ENCODE data around the gene CREB3. TPM values are rescaled to one million over a fixed set of nuclear protein-coding genes. Genes with fewer than 3 reads are reported as not detected.
A peak's percentile ranks its signal among the peaks of the same experiment; 100 is the strongest.

Gene CREB3
- polyA plus RNA-seq, 2 of the 4 experiments (the other 2 are of a cell fraction) = 33.3 to 51.3 TPM

GRCh38 chr9:35711501-35712428, 20.7 kb upstream of the CREB3 start:
- WGBS (ENCODE audit: missing lambda C conversion rate) = 88% methylated on average over 21 of the region's 21 CpGs

GRCh38 chr9:35712762-35713400, 19.6 kb upstream of the CREB3 start:
- DNase-seq (ENCODE audit: low read depth in 1 of 2, low spot score in 1 of 2) = no peak
- Histone ChIP-seq H3K27ac (no peak overlapping the region), H3K4me2 (no peak overlapping the region), H3K9me3 (no peaks in the 10 kb centered on the region), H3K4me1 (no peaks in the 10 kb centered on the region), H3K4me3 (no peak overlapping the region)
- FAIRE-seq = no peak
- ChIA-PET CTCF (interaction anchor here (0.6 to 32.5 kb wide), 11 partner anchors 5 to 109 kb away, joined by 3 to 758 read pairs (median 5); partner anchors contain the start of genes CREB3, TLN1 and TPM2), POLR2A (no interaction called here)
- ATAC-seq = peak in 1 of 2 experiments; percentile 43; a peak in 3 of 6 replicates
- TF ChIP-seq KDM1A (IDR thresholded peaks at IDR 0.05; ENCODE audit: low read depth) = no peak
- TF ChIP-seq RNF2 (IDR thresholded peaks at IDR 0.05; ENCODE audit: borderline replicate concordance, low read depth) = no peak
- no peak for TF ChIP-seq REST (IDR thresholded peaks at IDR 0.05)
- WGBS (ENCODE audit: missing lambda C conversion rate) = 88% methylated on average over 11 of the region's 11 CpGs

More at GRCh38 chr9:35711501-35712428, 20.7 kb upstream of the CREB3 start:
- Histone ChIP-seq H3K4me2 (no peak overlapping the region), H3K4me3 (no peak overlapping the region), H3K9me3 (no peaks in the 10 kb centered on the region), H3K4me1 (no peaks in the 10 kb centered on the region), H3K27ac (no peak overlapping the region)
- ChIA-PET POLR2A (no interaction called here), CTCF (interaction anchor here (0.6 to 32.5 kb wide), 12 partner anchors 6 to 108 kb away, joined by 3 to 758 read pairs (median 5); partner anchors contain the start of genes ARHGEF39, CREB3, TLN1 and TPM2)
- TF ChIP-seq SREBF2 (IDR thresholded peaks at IDR 0.05) (no peak), GATA3 (IDR thresholded peaks at IDR 0.05; ENCODE audit: borderline replicate concordance) (no peak), PHF8 (IDR thresholded peaks at IDR 0.05; ENCODE audit: borderline replicate concordance, low read depth) (no peak)
- no peak for DNase-seq (ENCODE audit: low read depth in 1 of 2, low spot score in 1 of 2)
- ATAC-seq = no peak
- FAIRE-seq = no peak

GRCh38 chr9:35713578-35713977, 18.9 kb upstream of the CREB3 start:
- H3K4me2 ChIP-seq = no peak overlapping the region
- H3K4me1 ChIP-seq = no peaks in the 10 kb centered on the region
- no peak for ATAC-seq
- H3K27ac ChIP-seq = no peak overlapping the region
- ChIA-PET CTCF (interaction anchor here (1.0 to 32.5 kb wide), 7 partner anchors 4 to 110 kb away, joined by 4 to 758 read pairs (median 6); partner anchors contain the start of genes CREB3, TLN1 and TPM2), POLR2A (interaction anchor here (1.0 kb wide), 1 partner anchor 49 kb away, joined by 3 read pairs; the partner anchor contains the start of gene ARHGEF39)
- WGBS (ENCODE audit: missing lambda C conversion rate) = 94% methylated on average over 3 of the region's 3 CpGs
- no peak for DNase-seq (ENCODE audit: low read depth in 1 of 2, low spot score in 1 of 2)
- no peak for FAIRE-seq
- no peaks in the 10 kb centered on the region for H3K9me3 ChIP-seq
- no peak overlapping the region for H3K4me3 ChIP-seq
- TF ChIP-seq NPAS2 (CRISPR knock-in tag; IDR thresholded peaks at IDR 0.05; ENCODE audit: borderline replicate concordance) (no peak), CBX8 (IDR thresholded peaks at IDR 0.05) (no peak), JUNB (IDR thresholded peaks at IDR 0.05) (no peak), ZC3H11A (IDR thresholded peaks at IDR 0.05) (no peak)

GRCh38 chr9:35714123-35714522, 18.3 kb upstream of the CREB3 start:
- no peak overlapping the region for H3K4me3 ChIP-seq
- 78% methylated on average over 6 of the region's 6 CpGs for WGBS (ENCODE audit: missing lambda C conversion rate)
- ChIA-PET POLR2A (interaction anchor here (0.6 to 1.0 kb wide), 3 partner anchors 14 to 1861 kb away, joined by 3 to 4 read pairs (median 3); partner anchors contain the start of gene ARHGEF39), CTCF (interaction anchor here (1.1 to 32.5 kb wide), 7 partner anchors 4 to 111 kb away, joined by 4 to 758 read pairs (median 6); partner anchors contain the start of genes CREB3, TLN1 and TPM2)
- ATAC-seq (no peak), DNase-seq (ENCODE audit: low read depth in 1 of 2, low spot score in 1 of 2) (no peak), FAIRE-seq (no peak)
- H3K27ac ChIP-seq = no peak overlapping the region
- H3K4me2 ChIP-seq = no peak overlapping the region
- TF ChIP-seq PBX3 (IDR thresholded peaks at IDR 0.05) (no peak), MYC (IDR thresholded peaks at IDR 0.05; ENCODE audit: borderline replicate concordance, low read length) (no peak)
- no peaks in the 10 kb centered on the region for H3K9me3 ChIP-seq
- no peaks in the 10 kb centered on the region for H3K4me1 ChIP-seq

Data from A549 (cell line).